ENCODE data around the gene CLEC16A.
"Not testable (repeated sequence)": the region's sequence is repeated elsewhere in the genome, so short reads cannot be mapped to it uniquely, and the experiment has no call there.

The CLEC16A gene

GRCh38 chr16:10926094-10926493 is 18.3 kb upstream of the CLEC16A start:
- no peak for DNase-seq

DNA sequence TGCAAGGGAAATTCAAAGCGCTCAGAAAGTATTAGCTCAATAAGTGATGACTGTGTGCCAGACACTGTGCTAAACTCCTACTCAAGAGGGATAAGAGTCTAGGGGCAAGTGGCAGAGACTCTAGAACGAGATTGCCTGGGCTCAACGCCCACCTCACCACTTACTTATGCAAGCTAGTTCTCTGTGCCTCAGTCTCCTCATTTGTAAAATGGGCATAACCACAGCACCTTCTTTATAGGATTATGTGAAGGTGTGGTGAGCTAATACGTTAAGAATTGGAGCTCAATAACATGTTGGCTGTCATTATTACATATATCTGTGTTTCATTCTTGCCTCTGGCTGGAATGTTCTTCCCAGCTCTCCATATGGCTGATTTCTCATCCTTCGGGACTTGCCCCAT is 17.5 kb upstream of the CLEC16A start:
- DNase-seq: no peak

DNA sequence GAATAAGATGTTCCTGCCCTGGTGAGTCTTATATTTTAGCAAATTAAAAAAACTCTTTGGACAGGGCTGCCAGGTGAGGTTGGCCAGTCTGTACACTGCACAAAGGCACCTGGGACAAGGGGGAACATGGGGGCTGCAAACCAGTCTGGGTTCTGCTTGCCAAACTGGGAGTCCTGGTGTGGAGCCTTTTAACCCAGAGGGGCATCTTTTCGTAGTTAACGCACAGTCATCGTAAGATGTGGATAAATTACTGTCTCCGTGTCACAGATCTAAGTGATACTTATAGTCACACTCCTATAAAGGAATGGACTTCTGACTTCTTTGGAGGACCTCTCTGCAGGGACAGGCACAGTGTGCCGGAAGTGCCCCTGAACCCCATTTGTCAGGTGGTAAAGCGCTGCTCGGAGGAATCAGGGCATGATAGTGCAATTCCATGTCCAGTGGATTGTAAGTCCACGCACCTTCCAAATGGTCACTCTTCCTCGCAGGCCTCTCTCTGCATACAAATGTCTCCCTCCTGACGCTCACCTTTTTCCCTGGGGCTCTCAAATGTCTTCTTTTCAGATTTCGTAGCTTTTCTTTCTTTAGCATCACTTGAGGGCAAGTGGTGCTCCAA is 16.8 kb upstream of the CLEC16A start:
- no peak for DNase-seq

DNA sequence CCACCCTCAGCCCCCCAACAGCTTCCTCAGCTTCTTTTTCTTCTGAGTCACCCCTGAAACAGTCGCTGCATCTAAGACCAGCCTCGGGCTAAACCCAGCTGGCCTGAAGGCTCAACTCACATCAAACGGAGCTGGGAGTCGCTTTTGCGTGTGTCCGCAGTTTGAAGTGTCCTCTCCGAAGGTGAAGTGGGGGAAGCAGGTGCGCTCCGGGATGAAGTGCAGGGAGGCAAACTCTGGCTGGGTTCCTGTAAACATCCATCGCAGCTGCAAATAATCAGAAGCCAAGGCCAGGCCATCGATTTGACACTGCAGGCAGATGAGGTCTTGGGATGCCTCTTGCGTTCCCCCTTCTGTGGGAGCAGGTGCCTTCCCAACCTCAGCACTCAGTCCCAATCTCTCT is 15.3 kb upstream of the CLEC16A start:
- not testable (repeated sequence) for DNase-seq

GRCh38 chr16:10929853-10930754 is 14.3 kb upstream of the CLEC16A start:
- no peak for DNase-seq

- no peak for DNase-seq
Measured at GRCh38 chr16:10930755-10931093, 13.6 kb upstream of the CLEC16A start.

DNA sequence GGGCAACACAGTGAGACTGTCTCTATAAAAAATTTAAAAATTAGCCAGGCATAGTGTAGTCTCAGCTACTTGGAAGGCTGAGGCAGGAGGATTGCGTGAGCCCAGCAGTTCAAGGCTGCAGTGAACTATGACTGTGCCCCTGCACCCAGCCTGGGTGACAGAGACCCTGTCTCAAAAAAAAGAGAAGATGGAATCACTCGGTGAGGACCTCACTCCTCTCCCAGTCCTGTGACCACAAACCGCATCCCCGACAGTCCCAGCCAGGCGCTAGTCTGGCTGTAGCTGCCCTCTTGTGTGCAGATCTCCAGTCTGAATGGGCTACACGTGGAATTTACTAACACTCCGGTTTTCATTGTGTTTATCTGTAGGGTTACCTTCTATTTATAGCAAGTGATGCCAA is 13.2 kb upstream of the CLEC16A start:
- DNase-seq: no peak

- DNase-seq: no peak
Measured at GRCh38 chr16:10931977-10932632, 12.3 kb upstream of the CLEC16A start.

- DNase-seq: no peak
Measured at GRCh38 chr16:10932959-10933710, 11.2 kb upstream of the CLEC16A start.

GRCh38 chr16:10933865-10934264 is 10.5 kb upstream of the CLEC16A start:
- no peak for DNase-seq

- DNase-seq: no peak
Measured at GRCh38 chr16:10934325-10935107, 9.8 kb upstream of the CLEC16A start.

GRCh38 chr16:10935226-10935915 is 9.0 kb upstream of the CLEC16A start:
- DNase-seq: no peak

- no peak for DNase-seq
Measured at GRCh38 chr16:10936272-10936984, 7.9 kb upstream of the CLEC16A start.

DNA sequence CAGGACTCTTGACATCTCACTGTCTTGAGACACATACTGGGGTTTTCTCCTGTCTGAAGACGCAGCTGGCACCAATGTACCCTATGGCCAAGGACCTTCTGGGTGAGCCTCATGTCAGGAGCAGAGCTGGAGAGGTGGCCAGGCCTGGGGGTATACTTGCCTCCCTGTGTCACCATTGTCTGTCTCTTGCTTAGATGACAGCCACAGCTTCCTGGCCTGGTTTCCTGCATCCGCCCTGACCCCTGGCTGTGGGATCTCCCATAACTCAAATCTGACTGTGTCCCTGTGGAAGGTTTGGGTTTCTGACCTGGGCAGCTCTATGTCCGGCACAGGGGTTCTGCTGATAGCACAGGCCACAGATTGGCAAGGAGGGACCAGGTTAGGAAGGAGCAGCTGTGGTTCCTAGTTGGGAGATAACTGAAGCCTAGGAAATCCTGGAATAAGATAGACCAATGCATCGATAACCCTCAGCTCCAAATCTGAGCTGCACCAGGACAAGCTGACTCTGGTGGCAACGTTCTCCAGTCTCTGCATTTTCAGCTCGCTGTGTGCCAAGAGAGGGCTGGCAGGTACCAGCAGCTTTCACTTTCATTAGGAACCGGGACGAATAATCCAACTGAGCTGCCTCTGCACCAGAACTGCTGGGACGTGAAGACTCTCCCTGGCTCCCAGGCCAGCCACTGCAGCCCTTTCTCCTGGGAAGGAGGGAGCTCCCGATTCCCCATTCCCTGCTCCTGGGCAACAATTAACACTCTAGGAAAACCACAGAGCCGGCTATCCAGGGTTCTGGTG is 7.1 kb upstream of the CLEC16A start:
- DNase-seq: no peak

- no peak for DNase-seq
Measured at GRCh38 chr16:10938321-10938720, 6.0 kb upstream of the CLEC16A start.

DNA sequence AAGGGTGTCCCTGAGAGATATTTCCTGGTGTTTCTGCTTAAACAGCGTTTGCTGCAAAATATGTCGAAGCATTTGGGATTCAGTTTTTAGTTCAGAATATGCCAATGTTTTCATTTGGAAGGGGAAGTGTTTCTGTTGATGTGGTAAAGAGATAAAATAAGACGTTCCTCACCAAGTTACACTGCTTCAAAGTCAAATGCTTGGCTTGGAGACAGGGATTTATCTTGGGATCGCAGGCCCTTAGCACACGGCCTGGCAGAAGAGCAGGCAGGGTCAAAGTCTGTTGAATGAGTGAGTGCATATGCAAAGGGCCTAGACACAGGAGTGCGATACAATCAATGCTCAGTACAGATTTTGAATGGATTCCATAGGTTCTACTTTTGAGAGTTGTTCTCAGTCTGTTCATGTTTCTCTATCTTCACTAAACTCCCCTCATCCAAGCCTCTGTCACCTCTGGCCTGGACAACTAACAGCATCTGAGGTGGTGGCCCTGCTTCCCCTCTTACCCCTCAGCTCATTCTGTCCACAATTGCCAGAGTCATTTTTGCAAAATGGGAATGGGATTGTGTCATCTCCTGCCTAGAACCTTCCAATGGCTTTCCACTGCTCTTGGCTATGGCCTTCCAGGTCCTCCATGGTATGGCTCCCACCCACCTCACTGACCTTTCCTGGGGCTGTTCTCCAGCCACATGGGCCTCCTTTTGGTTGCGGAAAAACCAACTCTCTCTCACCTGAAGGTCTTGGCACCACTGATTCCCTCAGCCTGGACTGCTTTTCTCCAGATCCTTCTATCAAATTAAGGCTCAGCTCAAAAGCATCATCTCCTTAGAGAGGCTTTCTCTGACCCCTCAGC is 5.3 kb upstream of the CLEC16A start:
- DNase-seq: no peak

- no peak for DNase-seq
Measured at GRCh38 chr16:10939649-10940234, 4.6 kb upstream of the CLEC16A start.

- no peak for DNase-seq
Measured at GRCh38 chr16:10940501-10941079, 3.8 kb upstream of the CLEC16A start.

Measured in activated CD4-positive, CD25-positive, alpha-beta regulatory T cell (primary cell).